ENCODE results near the gene MT4.

Gene MT4

DNA sequence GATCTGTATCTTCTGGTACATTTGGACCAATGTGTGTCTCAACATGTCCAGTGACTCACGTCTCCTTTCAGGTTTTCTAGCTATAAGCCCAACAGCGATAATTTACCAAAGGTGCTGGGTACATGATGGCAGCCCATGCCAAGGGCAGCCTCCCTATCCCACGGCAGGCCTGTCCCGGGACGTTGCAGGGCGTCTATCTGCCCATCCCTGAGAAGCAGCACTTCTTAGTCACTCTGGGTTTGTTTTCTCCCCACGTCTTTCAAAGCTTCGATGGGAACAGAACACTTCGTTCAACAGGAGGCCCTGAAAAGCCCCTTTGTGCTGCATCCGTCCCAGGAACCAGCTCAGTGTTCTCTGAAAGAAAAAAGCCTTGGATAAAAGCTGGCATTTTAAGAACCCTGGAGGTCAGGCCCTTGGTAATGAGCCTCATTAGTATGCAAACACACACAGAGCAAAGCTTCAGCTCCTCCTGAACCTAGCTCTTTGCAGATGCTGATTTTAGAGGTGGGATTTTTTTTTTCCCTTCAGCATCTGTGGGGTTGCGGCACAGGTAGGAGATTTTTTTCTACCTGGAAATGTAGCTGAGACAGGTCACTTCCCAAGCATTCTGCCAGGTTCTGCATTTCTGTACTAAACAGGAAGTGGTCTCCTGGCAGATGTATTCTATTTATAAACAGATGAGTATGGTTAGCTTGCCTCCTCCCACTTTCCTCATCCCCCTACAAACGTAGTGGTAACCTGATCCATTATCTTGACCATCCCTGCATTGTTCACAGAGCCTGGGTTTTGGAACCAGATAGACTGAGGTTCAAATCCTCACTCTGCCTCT is 17.5 kb upstream of the MT4 start:
- no peak for TF ChIP-seq TAF1 (IDR thresholded peaks at IDR 0.05; ENCODE audit: low read depth)
- TF ChIP-seq, protein P1, sequence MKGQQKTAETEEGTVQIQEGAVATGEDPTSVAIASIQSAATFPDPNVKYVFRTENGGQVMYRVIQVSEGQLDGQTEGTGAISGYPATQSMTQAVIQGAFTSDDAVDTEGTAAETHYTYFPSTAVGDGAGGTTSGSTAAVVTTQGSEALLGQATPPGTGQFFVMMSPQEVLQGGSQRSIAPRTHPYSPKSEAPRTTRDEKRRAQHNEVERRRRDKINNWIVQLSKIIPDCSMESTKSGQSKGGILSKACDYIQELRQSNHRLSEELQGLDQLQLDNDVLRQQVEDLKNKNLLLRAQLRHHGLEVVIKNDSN (IDR thresholded peaks at IDR 0.05), result no peak
- TF ChIP-seq YY1 (IDR thresholded peaks at IDR 0.05; ENCODE audit: low read depth), result no peak
- TF ChIP-seq EGR1 (IDR thresholded peaks at IDR 0.05), result no peak
- no peak for TF ChIP-seq FOXM1 (IDR thresholded peaks at IDR 0.05; ENCODE audit: borderline replicate concordance, low read depth)
- TF ChIP-seq, protein P2, sequence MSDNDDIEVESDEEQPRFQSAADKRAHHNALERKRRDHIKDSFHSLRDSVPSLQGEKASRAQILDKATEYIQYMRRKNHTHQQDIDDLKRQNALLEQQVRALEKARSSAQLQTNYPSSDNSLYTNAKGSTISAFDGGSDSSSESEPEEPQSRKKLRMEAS (IDR thresholded peaks at IDR 0.05), result no peak
- no peak for TF ChIP-seq ZBTB7A (IDR thresholded peaks at IDR 0.05; ENCODE audit: low read depth)
- no peak for TF ChIP-seq EP300 (IDR thresholded peaks at IDR 0.05; ENCODE audit: borderline replicate concordance)
- TF ChIP-seq TEAD4 (IDR thresholded peaks at IDR 0.05), result no peak
- TF ChIP-seq, protein P3, sequence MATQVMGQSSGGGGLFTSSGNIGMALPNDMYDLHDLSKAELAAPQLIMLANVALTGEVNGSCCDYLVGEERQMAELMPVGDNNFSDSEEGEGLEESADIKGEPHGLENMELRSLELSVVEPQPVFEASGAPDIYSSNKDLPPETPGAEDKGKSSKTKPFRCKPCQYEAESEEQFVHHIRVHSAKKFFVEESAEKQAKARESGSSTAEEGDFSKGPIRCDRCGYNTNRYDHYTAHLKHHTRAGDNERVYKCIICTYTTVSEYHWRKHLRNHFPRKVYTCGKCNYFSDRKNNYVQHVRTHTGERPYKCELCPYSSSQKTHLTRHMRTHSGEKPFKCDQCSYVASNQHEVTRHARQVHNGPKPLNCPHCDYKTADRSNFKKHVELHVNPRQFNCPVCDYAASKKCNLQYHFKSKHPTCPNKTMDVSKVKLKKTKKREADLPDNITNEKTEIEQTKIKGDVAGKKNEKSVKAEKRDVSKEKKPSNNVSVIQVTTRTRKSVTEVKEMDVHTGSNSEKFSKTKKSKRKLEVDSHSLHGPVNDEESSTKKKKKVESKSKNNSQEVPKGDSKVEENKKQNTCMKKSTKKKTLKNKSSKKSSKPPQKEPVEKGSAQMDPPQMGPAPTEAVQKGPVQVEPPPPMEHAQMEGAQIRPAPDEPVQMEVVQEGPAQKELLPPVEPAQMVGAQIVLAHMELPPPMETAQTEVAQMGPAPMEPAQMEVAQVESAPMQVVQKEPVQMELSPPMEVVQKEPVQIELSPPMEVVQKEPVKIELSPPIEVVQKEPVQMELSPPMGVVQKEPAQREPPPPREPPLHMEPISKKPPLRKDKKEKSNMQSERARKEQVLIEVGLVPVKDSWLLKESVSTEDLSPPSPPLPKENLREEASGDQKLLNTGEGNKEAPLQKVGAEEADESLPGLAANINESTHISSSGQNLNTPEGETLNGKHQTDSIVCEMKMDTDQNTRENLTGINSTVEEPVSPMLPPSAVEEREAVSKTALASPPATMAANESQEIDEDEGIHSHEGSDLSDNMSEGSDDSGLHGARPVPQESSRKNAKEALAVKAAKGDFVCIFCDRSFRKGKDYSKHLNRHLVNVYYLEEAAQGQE (IDR thresholded peaks at IDR 0.05; ENCODE audit: low read depth), result no peak
- no peak for TF ChIP-seq NFIC (IDR thresholded peaks at IDR 0.05)
- no peak for TF ChIP-seq CEBPB (IDR thresholded peaks at IDR 0.05)
- no peak for TF ChIP-seq TCF12 (IDR thresholded peaks at IDR 0.05; ENCODE audit: low read depth)
- TF ChIP-seq RAD21 (IDR thresholded peaks at IDR 0.05; ENCODE audit: low read depth), result no peak
- TF ChIP-seq CREB1 (IDR thresholded peaks at IDR 0.05; ENCODE audit: low read depth), result no peak

DNA sequence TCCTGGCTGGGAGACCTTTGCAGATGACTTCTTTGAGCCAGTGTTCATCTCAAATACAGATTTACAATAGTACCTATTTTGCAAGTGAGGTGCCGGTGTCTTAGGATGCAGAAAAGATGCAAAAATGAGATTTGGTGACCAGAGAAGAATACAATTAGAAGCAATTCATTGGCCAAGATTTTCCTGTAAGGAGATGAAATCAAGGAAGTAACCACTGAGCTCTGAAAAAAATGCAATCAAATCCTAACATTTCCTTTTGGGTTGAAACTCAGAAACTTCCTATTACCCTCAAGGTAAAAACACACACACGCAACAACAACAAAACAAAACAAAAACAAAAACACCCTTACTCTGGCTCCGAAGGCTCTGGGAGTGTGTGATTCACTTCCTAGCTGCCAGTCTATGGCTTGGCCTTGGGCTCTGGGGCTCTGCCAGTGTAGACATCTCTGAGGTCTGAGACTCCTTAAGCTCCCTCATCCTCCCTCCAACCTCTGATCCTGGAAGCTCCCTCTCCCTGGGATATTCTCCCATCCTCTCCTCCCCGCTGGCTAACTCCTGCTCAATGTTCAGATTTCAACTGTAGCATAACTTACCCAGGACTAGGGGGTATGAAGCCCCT is 16.8 kb upstream of the MT4 start:
- TF ChIP-seq, protein P1 (IDR thresholded peaks at IDR 0.05), result no peak
- TF ChIP-seq EGR1 (IDR thresholded peaks at IDR 0.05) (no peak), EP300 (IDR thresholded peaks at IDR 0.05; ENCODE audit: borderline replicate concordance) (no peak), CREB1 (IDR thresholded peaks at IDR 0.05; ENCODE audit: low read depth) (no peak), TCF12 (IDR thresholded peaks at IDR 0.05; ENCODE audit: low read depth) (no peak)

DNA sequence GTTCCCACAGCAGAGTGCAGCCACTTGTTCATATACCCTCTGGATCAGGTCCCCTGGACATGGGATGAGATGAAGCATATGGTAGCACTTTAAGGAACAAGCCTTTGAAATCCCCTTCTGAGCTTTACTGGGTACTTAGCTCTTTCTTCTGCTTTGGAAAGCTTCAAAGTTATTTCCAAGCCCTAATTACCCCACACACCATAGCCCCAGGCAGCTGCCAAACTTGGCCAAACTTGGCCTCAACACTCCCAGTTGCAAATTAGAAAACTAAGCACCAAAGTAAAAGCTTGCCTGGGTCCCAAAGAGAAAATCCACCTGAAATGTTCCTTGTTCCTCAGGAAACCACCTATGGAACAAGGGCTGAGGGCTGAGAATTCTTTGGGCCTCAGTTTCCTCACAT is 15.7 kb upstream of the MT4 start:
- TF ChIP-seq CREB1 (IDR thresholded peaks at IDR 0.05; ENCODE audit: low read depth) (no peak), RAD21 (IDR thresholded peaks at IDR 0.05; ENCODE audit: low read depth) (no peak), EP300 (IDR thresholded peaks at IDR 0.05; ENCODE audit: borderline replicate concordance) (no peak), YY1 (IDR thresholded peaks at IDR 0.05; ENCODE audit: low read depth) (no peak), TCF12 (IDR thresholded peaks at IDR 0.05; ENCODE audit: low read depth) (no peak), CEBPB (IDR thresholded peaks at IDR 0.05) (no peak), TAF1 (IDR thresholded peaks at IDR 0.05; ENCODE audit: low read depth) (no peak), ZBTB7A (IDR thresholded peaks at IDR 0.05; ENCODE audit: low read depth) (no peak)
- TF ChIP-seq, protein P2 (IDR thresholded peaks at IDR 0.05), result no peak

DNA sequence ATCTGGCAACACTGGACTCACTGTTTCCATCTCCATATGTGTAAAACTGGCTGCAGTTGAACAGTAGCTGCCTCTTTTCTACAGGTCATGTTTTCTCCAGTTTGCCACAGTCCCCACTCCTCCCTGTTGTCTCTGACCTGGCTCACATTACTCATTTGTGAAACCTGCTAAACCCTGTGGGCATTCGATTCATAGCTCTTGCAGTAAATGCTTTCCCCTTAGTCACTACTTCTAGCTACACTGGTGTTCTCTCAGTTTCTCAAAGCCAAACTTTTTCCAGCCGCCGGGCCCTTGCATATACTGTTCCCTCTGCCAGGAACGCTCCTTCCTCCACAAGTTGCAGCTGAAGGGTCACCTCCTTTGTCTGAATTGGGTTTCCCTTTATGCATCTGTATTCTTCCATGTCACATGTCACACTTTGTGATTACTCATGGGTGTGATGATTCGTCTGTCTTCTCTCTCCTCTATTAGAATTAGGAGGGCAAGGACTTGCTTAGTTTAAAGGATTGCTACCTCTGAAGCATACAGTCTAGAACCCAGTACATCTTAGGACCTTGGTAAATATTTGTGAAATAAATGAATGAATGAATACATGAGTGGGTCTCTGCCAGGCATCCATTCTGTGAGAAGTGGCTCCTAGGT is 15.0 kb upstream of the MT4 start:
- TF ChIP-seq, protein P2 (IDR thresholded peaks at IDR 0.05), result no peak
- TF ChIP-seq, protein P1 (IDR thresholded peaks at IDR 0.05), result no peak
- TF ChIP-seq CREB1 (IDR thresholded peaks at IDR 0.05; ENCODE audit: low read depth) (no peak), FOXM1 (IDR thresholded peaks at IDR 0.05; ENCODE audit: borderline replicate concordance, low read depth) (no peak), TAF1 (IDR thresholded peaks at IDR 0.05; ENCODE audit: low read depth) (no peak), EGR1 (IDR thresholded peaks at IDR 0.05) (no peak)

DNA sequence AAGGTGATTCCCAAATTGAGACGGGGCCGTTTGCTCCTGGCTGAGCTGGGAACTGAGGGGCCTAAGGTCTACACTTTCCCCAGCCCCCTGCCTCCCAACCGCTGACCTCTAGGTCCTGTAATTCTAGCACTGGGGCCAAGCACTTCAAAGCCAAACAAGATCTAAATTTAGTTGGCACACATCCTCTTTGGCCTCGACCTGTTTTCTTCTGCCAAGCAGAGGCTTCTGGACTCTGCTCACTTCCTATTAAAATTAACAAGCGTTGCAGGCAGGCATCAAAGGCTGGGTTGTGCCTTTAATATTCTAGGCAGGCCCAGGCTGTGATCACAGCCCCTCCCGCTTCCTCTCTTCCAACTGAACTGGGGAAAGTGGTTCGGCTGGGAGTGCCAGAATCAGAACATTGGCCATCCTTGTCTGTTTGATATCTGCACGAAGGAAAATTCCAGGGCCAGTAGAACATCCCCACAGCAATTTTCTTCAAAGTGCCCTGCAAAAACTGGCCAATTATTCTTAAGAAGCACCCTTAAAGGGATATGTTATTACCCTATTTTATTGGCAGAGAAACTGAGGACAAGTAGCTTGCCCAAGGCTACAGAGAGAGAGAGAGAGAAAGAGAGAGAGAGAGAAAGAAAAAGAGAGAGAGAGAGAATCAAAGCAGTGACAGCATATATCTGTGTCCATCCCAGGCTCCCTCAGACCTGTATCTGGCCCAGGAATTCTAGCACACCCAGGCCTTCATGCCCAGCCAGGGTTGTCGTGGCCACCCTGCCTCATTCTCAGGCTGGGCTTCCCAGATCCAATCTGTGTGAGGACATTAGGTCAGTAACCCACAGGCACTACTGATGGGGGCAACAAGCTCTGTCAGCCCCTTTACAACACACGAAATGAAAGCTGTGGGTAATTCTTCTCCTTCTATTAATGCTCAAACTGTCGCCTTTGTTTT is 12.8 kb upstream of the MT4 start:
- TF ChIP-seq ZBTB7A (IDR thresholded peaks at IDR 0.05; ENCODE audit: low read depth) (no peak), NFIC (IDR thresholded peaks at IDR 0.05) (no peak), EP300 (IDR thresholded peaks at IDR 0.05; ENCODE audit: borderline replicate concordance) (no peak), YY1 (IDR thresholded peaks at IDR 0.05; ENCODE audit: low read depth) (no peak), CREB1 (IDR thresholded peaks at IDR 0.05; ENCODE audit: low read depth) (no peak), TEAD4 (IDR thresholded peaks at IDR 0.05) (no peak), EGR1 (IDR thresholded peaks at IDR 0.05) (no peak), TCF12 (IDR thresholded peaks at IDR 0.05; ENCODE audit: low read depth) (no peak), TAF1 (IDR thresholded peaks at IDR 0.05; ENCODE audit: low read depth) (no peak), CEBPB (IDR thresholded peaks at IDR 0.05) (no peak), FOXM1 (IDR thresholded peaks at IDR 0.05; ENCODE audit: borderline replicate concordance, low read depth) (no peak), RAD21 (IDR thresholded peaks at IDR 0.05; ENCODE audit: low read depth) (no peak)
- TF ChIP-seq, protein P1 (IDR thresholded peaks at IDR 0.05), result no peak
- TF ChIP-seq, protein P2 (IDR thresholded peaks at IDR 0.05), result no peak
- TF ChIP-seq, protein P3 (IDR thresholded peaks at IDR 0.05; ENCODE audit: low read depth), result no peak
